A172 (cell line): ENCODE measurements around the gene CCDC137. TPM values are rescaled to one million over a fixed set of nuclear protein-coding genes. Genes with fewer than 3 reads are reported as not detected.
A peak's percentile ranks its signal among the peaks of the same experiment; 100 is the strongest.

Source experiments
- DNase-seq: peaks from one replicate; pipeline ENCODE4 v3.0.0-alpha.2; 2015; ENCODE audit warnings: low spot score
- total RNA-seq: library from RNA; depleted of rRNA; stranded (reverse); fragments of >200 nt; shearing (Covaris generic); gene quantifications from 2 replicates; pipeline ENCODE4 v1.2.3, GENCODE V29; 2014

The CCDC137 gene
- total RNA-seq, 1 experiment from 2014 or later, result 18.5 TPM

DNA sequence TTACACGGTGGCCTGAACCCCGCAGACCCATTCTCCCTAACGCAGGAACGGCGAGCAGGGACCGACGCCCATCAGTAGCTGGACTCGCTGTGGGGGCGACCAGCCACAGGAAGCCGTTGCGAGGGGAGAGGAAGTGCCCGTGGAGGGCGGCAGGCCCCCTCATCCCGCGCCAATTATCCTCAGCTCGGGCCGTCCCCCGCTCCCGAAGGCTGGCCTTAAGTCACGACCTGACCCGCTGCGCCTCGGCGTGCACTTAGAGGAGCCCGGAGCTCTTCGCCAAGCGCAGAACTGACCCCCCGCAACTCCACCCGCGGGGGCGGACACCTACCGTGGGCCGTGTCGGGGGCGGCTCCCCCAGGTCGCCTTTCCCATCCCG is 16.7 kb downstream of the CCDC137 start:
- DNase-seq, result no peak

DNA sequence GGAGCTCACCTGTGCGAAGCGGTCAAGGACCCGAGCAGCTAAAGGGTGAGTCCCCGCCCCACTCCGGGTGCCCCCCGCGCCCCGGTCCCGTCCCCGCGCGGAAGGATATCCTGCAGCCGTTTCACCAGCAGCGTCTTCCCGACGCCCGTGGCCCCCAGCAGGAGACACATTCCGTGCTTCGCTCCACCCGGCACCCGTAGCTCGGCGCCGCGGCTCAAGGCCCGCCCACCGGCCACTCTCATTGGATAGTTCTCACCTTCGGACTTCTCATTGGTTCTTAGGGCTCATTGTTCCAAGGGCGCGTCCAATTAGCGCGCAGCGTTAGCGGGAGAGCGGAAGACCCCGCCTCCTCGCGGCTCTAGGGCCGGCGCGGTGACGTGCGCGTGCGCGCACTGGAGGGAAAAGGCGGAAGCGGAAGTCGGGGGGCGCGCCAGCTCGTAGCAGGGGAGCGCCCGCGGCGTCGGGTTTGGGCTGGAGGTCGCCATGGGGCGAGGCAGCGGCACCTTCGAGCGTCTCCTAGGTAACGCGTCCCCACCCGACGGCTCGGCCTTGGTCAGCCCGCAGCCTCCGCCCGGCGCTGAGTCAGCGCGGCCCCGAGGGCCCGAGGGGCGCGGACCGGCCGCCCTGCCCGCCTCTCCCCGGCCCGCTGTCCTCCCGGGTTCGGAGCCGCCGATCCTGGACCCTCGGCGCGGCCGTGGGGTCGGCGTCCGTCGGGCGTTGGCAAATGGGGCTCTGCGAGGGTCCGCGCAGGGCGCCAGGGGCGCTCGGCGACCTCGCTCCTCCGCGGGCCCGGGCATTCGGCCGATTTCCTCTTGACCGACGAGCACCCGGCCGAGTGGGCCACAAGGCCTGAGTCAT is 17.3 kb downstream of the CCDC137 start, which contains the start of the genes ARL16 and HGS:
TSS of gene ARL16 (minus strand) at position 214 of the 858 bp plus-strand sequence. CDS start at position 170, 44 bp downstream.
TSS of gene HGS (plus strand) at position 428 of the 858 bp plus-strand sequence. CDS start at position 484, 56 bp downstream.
- peak; percentile 97 for DNase-seq

DNA sequence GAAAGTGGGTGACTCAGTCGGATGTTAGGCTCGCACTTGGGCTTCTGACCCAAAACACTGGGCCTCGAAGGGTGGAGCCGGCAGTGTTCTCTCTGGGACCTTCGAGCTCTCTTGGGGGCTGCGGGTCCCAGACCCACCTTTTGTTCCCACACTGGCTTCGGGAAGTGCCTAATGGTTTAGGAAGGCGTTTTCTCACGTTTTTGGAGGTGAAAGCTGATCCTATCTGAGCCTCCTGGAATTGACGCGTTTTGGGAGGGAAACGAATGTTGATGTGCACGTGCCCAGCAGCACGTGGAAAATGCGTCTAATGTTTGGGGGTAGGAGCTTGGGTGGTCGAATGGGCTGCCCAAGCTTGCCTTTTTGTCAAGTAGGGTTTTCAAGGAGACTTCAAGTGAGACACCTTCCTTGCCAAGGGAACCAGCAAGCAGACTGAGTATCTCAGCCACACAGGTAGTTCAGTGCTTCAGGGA is 17.9 kb downstream of the CCDC137 start:
- peak; percentile 73 for DNase-seq

DNA sequence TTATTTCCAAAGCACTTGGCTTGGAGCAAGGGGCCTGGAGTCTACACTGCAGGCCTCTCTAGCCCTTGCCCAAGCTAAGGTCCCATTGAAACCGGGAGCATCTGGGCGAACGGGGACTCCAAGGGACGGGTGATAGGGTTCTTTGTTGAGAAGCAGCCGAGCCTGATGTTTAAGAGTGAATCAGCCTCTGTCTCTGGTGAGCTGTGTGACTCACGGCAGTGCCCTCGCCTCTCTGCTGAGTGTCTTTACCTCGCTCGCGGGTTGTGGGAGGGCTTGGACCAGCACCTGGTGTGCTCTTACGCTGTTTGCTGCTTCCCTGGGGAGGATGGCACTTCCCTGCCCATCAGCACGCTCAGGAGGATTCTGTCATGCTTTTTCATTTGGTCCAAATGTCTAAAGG is 18.6 kb downstream of the CCDC137 start:
- peak; percentile 81 for DNase-seq

DNA sequence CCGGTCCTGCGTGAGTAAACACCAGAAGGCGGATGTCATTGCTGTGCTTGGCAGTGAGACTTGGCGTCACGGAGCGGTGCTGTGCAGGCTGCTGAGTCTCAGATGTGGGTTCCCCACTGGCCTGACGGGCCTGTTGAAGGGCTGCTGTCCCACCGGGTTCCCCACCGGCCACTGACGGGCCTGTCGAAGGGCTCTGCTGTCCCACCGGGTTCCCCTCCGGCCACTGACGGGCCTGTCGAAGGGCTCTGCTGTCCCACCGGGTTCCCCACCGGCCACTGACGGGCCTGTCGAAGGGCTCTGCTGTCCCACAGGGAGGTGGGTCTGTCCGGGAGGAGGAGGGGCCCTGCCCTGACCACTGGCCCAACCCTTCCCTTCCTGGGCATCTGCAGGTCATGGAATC is 20.1 kb downstream of the CCDC137 start:
- DNase-seq, result no peak

DNA sequence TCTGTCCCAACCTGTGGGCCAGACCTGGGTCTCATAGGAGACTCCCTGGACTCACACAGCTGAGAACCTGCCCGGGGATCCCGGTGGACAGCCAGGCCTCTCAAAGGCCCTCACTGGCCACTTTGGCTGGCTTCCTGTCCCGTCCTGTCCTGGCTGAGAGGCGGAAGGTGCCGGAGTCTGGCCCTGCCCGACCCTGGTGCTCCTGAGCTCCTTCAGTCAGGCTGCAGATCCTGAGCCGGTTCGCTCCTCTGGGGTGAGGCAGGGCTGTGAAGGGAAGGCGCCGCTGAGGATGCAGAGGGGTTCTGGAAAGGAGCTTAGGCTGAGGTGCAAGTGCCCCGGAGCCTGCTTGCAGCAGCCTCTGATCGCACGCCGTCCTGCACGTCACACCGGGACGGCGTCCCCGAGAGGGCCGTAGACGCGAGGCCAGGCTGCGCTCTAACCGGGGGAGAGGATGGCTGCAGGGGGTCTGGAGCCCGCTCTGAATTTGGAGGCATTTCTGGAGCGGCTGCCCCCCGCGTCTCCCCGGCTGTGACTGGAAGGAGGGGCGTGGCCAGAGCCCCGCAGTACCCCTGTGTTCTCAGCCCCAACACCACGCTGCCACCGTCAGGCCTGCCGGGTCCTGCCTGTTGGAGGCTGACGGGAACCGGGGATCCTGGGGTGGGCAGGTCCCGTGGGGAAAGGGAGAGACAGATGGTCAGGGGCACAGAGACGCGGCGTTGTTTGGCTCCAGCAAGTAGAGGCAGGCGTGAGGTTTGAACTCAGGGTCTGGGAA is 21.4 kb downstream of the CCDC137 start:
- DNase-seq, result no peak

DNA sequence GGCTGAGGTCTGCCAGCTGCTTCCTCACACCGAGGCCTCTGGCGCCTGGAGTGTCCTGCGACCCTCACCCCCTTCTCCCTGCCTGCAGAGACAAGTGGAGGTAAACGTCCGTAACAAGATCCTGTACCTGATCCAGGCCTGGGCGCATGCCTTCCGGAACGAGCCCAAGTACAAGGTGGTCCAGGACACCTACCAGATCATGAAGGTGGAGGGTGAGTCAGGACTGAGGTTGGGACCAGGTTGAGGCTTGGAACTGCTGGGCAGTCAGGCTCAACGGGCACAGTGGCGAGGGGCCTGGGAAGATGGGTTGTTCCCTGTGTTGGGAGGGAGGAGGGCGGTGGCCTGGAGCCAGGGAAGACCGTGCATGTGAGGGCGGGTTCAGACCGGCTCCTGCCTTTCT is 22.1 kb downstream of the CCDC137 start:
- DNase-seq, result no peak

DNA sequence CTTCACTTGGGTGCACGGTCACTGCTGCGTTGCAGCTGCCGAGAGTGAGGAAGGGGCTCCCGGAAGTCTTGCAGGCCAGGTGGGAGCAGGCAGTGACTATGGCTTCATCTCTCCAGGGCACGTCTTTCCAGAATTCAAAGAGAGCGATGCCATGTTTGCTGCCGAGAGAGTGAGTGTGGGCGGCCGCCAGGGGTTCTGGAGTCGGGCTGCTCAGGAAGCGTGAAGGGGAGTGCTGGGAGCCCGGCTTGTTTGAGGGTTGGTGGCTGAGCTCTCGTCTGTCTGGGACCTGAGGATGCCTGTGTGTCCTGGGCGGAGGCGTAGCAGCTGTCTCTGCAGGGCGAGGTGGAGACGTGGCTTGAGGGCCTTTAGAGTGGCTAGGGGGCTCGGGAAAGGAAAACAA is 23.5 kb downstream of the CCDC137 start:
- DNase-seq, result no peak

DNA sequence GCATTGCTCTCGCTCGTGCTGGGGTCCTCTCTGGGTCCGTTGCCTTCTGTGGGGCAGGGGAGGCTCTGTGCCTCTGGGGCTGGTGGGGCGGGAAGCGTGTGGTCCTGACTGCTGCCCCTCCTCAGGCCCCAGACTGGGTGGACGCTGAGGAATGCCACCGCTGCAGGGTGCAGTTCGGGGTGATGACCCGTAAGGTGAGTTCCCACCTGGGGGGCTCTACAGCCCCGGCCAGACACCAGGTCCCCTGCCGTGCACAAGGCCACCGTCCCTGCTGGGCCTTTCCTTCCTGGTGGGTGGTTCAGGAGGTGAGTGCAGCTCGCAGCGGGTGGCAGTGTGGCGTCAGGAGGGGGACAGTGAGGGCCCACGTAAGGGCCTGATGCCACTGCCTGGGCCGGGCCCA is 24.0 kb downstream of the CCDC137 start:
- no peak for DNase-seq

DNA sequence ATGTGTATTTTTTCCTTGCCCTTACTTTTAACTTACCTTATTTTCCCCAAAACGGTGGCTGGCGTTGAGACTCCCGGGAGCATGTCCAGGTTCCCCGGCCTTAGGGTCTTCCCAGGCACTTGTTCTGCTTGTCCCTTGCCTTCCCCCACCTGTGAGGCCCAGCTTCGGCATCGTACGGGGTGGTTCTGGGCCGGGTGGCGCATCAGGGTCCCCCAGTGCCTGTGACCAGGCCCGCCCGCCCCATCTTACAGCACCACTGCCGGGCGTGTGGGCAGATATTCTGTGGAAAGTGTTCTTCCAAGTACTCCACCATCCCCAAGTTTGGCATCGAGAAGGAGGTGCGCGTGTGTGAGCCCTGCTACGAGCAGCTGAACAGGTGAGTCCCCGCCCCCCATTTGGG is 24.7 kb downstream of the CCDC137 start:
- DNase-seq, result no peak

DNA sequence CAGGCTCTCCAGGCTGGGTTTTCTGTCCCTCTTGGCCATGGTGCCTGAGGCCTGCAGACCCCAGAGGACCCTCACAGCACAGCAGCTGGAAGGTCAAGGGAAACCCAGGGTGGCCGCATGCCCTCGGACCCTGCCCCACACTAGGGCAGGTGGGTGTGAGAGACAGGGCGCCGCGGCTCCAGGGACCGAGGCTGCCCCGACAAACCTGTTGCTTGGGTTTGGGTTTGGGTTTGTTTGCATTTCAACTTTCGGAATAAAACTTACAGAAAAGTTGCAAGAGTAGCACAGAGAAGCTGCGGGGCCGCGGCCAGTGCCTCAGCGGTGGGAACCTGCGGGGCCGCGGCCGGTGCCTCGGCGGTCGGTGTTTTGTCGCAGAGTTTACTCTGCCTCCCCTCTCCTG is 25.1 kb downstream of the CCDC137 start:
- DNase-seq, result no peak

DNA sequence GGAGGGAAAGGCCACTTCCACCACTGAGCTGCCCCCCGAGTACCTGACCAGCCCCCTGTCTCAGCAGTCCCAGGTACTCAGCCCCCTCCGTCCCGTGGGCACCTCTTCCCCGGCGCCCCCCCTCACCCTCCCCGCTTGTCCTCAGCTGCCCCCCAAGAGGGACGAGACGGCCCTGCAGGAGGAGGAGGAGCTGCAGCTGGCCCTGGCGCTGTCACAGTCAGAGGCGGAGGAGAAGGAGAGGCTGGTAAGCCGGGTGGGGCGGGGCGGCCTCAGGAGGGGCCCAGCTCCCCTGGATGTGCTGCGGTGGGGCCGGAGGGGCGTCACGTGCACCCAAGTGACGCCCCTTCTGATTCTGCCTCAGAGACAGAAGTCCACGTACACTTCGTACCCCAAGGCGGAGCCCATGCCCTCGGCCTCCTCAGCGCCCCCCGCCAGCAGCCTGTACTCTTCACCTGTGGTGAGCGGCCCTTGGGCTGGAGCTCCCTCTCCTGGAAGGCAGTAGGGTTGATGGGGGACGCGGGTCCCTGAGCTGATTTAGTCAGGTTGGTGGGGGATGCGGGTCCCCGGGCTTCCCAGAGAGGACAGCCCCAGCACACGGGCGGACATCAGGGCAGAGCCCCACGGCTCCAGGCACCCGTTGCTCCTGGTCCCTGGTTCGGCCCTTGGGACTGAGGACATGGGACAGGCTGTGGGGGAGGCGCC is 27.1 kb downstream of the CCDC137 start:
- DNase-seq, result no peak

DNA sequence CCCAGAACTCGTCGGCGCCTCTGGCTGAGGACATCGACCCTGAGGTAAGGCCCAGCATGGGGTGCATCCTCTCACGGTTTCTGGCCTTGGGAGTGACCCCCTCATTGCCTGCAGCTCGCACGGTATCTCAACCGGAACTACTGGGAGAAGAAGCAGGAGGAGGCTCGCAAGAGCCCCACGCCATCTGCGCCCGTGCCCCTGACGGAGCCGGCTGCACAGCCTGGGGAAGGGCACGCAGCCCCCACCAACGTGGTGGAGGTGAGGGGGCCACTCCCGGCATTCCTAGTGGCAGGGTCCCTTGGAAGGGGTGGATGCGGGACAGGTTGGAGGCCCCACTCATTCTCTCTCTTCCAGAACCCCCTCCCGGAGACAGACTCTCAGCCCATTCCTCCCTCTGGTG is 28.3 kb downstream of the CCDC137 start:
- no peak for DNase-seq

DNA sequence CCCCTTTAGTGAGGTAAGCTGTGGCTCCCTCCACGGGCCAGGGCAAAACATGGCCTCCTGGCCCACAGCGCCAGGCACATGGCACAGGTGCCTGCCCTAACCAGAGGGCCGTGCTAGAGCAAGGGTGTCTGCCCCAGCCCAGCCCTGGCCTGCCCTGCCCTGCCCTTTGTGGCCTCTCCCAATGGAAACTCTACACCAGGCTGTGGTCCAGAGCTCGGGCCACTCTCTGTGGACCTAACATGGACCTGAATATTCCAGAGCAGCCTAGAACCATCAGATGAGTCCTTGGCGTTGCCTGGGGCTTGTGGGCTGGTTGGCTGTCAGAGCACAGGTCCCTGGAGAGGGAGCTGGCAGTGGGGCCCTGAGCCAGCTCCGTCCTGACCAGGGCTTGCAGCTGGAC is 28.7 kb downstream of the CCDC137 start:
- no peak for DNase-seq

DNA sequence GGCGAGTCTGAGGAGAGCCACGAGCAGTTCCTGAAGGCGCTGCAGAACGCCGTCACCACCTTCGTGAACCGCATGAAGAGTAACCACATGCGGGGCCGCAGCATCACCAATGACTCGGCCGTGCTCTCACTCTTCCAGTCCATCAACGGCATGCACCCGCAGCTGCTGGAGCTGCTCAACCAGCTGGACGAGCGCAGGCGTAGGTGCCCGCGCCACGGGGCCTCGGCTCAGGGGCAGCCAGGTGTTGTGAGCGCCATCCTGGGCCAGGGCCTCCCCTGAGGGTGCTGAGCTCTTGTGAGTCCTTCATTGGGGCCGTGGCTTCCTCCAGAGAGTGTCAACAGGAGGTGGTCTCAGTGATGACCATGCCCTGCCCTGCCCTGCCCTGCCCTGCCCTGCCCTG is 29.3 kb downstream of the CCDC137 start:
- DNase-seq, result no peak

DNA sequence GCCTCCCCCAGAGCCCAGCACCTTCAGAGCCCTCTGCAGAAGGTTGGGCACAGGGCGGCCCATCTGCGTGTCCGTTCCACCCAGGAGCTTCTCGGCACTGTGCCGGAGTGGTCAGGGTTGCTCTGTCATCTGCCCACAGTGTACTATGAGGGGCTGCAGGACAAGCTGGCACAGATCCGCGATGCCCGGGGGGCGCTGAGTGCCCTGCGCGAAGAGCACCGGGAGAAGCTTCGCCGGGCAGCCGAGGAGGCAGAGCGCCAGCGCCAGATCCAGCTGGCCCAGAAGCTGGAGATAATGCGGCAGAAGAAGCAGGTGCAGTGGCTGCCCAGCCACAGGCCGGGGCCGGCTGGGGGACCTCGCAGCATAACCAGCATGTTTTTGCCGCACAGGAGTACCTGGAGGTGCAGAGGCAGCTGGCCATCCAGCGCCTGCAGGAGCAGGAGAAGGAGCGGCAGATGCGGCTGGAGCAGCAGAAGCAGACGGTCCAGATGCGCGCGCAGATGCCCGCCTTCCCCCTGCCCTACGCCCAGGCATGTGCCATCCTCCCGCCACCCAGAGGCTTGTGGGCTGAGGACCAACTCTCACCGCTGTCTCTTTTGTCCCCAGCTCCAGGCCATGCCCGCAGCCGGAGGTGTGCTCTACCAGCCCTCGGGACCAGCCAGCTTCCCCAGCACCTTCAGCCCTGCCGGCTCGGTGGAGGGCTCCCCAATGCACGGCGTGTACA is 29.8 kb downstream of the CCDC137 start:
- no peak for DNase-seq

DNA sequence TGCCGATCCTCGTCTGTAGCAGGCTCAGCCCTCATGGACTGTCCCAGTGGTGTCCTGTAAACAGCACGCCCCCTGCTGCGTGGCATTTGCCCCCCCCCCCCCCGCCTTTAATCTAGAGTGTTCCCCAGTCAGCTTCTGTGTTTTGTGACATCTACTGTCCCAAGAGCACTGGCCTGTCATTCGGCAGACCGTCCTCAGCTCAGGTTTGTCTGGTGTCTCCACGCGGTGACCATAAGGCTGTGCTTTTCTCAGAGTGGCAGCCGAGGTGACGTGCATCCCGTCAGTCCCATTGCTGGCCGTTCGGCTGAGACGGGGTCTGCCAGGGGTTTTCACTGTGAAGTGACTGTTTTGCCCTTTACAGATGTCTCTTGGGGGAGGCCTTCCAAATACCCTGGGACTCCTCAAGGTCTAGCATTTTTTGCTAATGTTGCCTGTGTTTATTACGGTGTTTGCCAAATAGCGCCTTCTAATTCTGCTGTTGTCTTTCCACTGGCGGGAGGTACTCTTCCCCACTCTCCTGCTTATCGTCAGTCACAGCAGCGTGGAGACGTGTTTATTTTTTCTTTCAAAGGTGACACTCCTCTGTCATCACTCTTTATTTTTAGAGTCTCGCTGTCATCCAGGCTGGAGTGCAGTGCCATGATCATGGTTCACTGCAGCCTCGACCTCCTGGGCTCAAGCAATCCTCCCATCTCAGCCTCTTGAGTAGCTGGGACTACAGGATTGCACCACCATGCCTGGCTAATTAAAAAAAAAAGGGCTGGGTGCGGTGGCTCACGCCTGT is 30.9 kb downstream of the CCDC137 start:
- no peak for DNase-seq

DNA sequence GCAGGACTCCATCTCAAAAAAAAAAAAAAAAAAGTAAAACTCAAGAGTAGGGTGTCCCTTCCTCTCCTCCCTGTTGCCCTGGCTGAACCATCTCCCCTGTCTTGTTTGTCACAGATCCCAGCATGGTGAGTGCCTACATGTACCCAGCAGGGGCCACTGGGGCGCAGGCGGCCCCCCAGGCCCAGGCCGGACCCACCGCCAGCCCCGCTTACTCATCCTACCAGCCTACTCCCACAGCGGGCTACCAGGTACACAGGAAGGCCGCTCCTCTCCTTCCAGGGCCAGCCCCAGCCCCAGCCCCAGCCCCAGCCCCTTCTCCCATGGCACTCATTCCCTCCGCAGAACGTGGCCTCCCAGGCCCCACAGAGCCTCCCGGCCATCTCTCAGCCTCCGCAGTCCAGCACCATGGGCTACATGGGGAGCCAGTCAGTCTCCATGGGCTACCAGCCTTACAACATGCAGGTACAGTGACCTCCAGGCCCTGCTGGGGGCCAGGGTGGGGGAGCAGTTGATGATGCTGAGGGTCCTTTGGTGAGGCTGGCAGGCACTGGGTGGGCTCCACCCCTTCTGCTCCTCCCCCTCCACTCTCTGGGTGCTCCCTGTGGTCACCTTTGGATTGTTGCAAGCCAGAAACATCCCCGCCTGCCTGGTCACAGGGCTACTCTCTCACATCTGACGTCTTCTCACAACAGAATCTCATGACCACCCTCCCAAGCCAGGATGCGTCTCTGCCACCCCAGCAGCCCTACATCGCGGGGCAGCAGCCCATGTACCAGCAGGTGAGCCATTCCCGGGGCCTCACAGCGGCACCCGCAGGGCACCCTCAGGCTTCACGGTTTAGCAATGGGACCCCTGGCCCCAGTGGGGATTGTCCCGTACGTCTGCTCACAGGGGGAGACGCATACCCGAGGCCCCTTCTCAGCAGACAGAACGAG is 34.1 kb downstream of the CCDC137 start:
- no peak for DNase-seq

DNA sequence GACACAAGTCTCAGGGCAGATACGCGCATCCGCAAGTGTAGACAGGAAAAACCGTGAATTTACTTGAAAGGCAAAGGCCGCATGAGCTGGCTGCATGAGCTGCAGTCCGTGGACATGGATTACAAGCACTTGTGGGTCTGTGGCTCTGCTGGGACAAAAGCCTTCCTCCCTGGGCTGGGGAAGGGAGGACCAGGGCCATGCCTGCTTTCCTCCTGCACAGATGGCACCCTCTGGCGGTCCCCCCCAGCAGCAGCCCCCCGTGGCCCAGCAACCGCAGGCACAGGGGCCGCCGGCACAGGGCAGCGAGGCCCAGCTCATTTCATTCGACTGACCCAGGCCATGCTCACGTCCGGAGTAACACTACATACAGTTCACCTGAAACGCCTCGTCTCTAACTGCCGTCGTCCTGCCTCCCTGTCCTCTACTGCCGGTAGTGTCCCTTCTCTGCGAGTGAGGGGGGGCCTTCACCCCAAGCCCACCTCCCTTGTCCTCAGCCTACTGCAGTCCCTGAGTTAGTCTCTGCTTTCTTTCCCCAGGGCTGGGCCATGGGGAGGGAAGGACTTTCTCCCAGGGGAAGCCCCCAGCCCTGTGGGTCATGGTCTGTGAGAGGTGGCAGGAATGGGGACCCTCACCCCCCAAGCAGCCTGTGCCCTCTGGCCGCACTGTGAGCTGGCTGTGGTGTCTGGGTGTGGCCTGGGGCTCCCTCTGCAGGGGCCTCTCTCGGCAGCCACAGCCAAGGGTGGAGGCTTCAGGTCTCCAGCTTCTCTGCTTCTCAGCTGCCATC is 34.9 kb downstream of the CCDC137 start:
- no peak for DNase-seq
